ENCODE data around the gene CUEDC1.
A peak's percentile ranks its signal among the peaks of the same experiment; 100 is the strongest.

CUEDC1 gene

DNA sequence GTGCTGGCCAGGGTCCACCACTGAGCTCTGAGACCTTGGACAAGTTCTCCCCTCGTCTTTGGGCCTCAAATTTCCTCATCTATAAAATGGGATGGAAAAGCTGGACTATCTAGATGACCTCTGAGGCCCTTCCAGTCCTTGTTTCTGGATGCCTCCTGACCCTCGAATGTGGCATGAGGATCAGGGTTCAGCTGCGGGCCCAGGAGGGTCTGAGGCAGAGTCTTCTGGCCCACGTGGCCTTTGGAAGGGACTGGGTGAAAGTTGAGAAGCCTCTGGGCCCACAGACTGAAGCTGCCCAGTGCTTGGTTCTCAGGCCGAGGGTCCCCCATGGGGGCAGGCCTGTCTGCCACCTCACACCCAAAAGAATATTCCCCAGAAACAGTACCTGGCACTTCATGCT is 88.5 kb downstream of the CUEDC1 start:
- no peak for DNase-seq (ENCODE audit: low read depth in 3 of 3, low spot score in 1 of 3)

DNA sequence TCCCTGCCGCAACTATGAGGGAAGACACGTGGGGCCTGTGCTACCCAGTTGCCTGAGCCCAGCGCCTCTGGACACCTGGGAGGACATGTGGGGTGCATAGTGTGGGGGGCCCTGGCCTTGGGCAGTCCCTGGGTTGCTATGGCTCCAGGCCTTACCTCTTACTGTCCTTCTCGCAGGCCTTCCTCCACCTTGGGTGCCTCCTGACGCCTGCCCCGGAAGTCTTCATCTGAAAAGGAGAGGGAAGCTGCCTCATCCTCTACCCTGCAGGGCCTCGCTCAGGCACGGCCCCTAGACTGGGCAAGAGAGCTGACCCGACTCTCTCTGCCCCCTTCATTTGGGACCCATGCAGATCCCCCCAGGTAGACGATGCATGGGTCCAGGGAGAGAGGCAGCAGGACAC is 88.9 kb downstream of the CUEDC1 start:
- DNase-seq (ENCODE audit: low read depth in 3 of 3, low spot score in 1 of 3) = no peak

DNA sequence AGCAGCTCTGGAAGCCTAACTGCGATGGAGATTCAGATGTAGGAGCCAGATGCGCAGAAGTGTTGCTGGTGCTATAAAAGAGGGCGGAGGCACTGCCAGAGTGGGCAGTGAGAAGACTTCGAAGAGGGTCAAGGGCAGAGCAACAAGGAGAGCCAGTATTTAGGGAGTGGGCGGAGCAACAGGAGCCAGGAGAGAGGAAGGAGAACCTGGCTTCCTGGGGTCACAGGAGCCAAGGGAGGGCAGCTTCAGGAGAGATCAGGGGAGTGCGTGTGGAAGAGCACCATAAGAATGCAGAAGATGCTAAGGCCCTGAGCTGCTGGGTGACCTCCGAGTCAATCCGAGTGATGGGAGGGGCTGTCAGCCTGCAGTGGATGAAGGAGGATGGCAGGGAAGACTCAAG is 90.9 kb downstream of the CUEDC1 start:
- DNase-seq (ENCODE audit: low read depth in 3 of 3, low spot score in 1 of 3) = no peak

DNA sequence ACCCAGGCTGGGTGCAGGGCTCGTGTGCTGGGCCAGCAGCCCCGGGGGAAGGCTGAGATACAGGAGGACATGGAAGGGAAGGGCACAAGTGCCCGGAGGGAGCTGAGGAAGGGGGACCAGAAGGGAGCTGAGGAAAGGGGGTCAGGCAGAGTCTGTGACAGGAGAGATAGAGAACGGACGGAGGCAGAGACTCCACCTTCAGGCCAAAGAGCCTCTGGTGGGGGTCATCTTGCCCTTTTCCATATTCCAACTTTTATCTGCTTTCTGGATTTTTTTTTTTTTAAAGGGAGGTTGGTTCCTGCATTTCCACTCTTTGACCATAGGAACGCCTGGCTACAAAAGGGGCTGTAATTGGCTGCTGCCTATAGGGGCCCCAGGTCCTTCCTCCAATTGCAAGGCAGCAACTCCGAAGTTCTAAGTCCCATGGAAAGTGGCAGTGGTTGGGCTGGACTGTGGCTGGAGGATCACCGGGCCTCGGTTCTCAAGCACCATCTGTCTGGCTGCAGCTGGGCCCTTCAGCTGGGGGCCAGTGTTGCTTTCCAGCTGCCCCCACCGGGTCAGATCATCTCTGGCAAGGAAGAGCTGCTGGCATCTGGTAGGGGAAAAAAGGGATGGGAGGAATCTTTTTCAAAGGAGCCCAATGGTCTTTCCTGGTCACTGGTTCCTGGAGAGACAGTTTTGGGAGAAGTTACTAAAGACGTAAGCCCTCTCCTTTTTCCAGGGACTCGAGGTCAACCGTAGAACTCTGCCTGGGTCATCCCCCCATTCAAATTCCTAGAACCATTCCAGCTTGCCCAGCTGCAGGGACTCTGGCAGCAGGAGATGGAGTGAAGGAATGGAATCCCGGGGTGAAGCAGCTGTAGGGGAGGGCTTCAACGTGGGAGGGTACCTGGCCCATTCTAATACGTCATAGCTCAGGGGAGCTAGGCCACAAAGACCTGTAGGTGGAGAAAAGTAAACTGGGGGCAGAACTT is 92.2 kb downstream of the CUEDC1 start:
- DNase-seq (ENCODE audit: low read depth in 3 of 3, low spot score in 1 of 3) = no peak

DNA sequence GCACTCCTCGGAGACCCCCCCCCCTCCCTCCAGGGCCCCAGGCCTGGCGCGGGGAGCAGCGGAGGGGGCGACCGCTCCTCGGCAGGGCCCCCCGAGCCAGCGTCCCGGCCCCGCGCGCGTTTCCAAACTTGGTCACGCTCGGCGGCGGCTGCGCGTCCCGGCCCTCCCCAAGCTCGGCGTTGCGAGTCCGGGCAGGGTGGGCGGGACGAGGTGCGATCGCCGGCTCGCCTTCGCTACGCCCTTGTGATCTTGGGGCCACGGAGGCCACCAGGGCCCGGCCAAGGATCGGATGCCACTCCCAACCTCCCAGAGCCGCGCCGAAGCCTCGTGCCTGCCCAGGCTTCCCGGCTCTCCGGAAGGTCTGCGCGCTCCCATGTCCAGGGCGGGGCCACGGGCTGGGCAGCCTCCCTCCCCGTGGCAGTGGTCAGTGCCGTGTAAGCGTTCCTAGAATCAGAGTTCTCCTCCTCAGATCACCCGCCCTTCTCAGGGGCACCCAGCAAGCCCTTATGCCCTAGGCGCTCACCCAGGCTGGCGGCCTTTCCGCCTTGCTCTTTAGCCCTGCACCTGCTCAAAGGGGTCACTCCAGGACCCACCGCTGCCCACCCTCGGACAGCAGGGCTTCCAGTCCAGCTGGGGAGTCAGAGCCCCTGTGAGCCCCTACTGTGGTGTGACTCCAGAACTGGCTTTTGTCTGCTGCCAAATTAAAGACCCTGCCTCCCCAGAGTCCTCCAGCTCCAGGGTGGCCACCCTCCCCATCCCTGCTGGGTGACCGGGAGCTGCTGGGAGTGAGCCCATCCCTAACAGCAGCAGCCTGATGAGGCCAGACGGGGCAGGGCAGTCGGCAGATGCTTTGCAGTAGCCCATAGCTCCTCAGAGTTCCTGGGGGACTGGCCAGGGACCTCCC is 93.2 kb downstream of the CUEDC1 start:
- DNase-seq (ENCODE audit: low read depth in 3 of 3, low spot score in 1 of 3) = no peak

DNA sequence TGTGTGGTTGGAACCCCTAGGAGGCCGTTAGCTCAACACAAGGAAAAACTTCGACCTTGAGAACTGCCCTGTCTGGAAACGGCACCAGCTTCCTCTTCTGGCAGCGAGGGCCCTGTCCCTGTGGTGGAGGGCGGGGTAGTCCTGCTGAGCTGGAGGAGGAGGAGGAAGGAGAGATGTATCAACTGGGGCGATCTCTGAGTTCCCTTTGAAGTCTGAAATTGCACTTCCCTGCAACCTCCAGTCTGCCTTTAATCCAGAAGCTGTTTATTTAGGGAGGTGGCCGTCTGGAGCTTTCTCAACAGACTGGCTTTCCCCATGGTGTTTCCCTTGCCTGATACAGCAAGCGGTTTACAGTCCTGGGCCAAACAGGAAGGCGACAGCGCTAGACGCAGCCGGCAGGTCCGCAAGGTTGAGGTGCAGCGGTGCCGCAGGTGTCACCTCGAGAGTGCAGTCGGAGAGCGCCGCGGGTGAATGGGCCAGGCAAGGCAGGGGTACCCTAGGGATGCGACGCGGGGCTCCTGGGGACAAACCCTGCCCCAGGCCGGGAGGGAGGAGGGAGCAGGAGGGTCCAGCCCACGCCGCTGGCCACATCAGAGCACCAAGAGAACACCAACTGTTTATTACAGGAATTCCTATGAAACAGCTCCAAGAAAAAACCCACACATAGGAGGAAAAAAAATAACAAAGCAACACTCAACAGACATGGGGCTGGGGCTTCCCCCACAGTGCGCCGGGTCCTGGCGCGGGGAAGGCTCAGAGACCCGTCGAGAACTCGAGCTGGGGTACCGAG is 94.0 kb downstream of the CUEDC1 start:
- DNase-seq (ENCODE audit: low read depth in 3 of 3, low spot score in 1 of 3) = peak in 1 of 3 donors; percentile 8

DNA sequence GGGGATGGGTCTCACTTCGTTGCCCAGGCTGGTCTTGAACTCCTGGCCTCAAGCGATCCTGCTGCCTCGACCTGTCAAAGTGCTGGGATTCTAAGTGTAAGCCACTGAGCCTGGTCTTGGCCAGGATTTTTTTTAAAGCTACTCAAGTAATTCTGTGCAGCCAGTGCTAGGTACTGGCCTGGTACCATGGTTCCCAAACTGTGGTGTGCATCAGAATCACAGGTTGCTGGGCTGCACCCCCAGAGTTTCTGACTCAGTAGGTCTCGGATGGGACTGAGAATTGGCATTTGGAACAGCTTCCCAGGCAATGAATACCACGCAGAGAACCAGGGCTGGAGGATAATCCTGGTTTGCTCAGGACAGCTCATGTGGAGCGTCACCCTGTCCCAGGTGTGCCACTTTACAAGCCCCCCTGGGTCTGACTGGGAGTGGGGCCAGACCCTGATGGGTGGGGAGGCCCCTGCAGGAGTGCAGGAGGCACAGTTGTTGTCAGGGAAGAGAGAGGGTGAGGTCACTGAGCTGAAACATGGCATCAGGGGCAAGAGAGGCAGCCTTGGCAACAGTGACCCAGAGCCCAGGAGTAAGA is 94.7 kb downstream of the CUEDC1 start:
- no peak for DNase-seq (ENCODE audit: low read depth in 3 of 3, low spot score in 1 of 3)

DNA sequence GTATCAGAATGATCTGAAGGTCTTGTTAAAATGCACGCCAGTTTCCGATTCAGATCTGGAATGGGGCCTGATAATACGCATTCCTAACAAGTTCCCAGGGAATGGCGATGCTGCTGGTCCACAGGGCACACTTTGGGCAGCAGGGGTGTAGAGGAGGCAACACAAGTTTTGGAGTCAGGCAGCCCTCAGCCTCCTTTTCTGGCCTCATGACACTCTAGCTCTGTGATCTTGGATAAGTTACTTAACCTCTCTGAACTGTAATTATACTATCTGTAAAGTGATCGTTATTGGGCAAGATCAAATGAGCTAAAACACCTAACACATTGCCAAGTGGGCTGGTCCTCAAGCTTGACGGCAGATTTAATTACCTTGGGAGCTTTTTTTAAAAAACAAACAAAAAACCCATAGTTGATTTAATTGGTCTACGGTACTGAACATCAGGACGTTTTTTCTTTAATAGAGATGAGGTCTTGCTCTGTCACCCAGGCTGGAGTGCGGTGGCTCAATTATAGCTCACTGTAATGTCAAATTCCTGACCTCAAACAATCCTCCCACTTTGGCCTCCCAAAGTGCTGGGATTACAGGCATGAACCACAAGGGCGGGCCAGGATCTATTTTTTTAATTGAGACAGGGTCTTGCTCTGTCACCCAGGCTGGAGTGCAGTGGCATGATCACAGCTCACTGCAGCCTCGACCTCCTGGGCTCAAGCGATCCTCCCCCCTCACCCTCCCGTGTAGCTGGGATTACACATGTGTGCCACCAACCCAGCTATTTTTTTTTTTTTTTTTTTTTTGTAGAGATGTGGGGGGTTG is 95.4 kb downstream of the CUEDC1 start:
- DNase-seq (ENCODE audit: low read depth in 3 of 3, low spot score in 1 of 3) = no peak

DNA sequence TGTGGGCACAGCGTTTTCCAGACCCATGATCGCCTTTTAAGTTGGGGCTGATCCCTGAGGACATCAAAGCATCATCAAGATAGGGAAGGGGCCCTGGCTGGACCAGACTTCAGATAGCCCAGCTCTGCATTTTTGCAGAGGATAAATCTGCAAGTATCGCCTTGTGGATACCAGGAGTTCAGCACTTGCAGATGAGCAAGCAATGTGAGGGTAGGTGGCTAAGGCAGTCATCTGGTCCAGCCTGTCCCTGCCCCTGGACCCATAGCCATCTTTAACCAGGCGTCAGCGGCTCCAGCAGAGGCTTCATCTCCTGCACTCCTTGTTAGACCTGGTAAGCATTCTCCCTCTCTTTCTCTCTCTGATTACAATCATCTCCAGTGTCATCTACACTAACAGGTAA is 96.4 kb downstream of the CUEDC1 start:
- DNase-seq (ENCODE audit: low read depth in 3 of 3, low spot score in 1 of 3) = no peak

DNA sequence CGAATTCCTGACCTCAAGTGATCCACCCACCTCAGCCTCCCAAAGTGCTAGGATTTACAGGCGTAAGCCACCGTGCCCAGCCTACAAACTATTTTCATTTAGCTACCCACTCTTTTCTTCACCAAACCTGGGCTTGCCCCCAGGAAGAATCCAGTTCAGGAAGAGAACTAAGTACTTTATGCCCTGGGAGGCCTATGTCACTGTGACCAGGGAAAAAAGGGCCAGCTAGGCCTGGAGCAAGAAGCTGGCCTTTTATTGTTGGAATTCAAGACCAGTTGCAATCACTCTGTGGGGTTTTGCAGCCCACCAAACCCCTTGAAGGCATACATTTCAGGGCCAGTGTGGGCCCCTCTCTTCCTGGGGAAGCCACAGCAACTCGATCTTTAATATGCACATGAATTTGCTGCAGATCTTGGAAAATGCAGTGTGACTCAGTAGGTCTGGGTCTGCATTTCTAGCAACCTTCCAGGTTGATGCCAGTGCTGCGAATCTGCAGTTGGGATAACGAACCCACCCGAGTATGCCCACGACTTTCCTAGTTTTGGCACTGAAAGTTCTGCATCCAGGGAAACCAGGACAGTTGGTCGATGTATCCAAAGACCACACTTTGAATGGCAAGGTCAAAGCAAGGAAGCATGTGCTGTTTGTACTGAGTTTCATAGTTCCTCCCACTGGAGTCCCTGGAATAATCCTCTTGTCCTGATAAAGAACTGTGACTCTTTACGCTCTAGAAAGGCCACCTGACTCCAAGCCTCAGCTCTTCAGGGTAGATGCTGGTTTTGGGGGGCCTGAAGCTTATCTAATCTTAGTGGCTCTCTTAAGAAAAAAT is 98.2 kb downstream of the CUEDC1 start:
- no peak for DNase-seq (ENCODE audit: low read depth in 3 of 3, low spot score in 1 of 3)

DNA sequence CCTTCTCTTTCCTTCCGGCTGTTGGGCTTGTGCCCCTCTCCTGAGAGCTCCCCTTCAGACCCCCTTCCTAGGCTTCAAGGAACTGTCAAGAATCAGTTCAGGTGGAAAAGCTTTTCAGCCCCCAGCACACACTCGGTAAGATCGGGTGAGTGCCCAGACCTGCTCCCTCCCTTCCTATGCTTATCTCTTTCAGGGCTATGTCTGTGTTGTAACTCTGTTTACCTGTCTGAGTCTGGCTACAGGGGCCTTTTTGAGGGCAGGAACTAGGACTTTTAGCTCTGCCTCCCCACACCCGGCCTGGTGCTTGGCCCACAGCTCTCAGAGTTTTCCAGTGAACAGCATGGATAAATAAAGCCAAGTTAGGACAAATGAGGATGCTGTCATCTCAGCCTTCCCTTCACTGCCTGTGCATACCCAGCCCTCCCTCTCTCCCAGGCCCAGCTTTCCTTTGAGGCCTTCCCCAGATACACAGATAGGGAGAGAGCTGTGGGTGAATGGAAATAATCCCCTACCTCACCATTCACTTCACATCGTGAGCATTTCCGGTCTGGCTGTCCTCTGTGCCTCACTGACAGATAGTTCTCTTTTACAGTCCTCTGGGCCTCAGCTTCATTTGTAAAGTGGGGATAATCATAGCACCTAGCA is 99.7 kb downstream of the CUEDC1 start:
- no peak for DNase-seq (ENCODE audit: low read depth in 3 of 3, low spot score in 1 of 3)

DNA sequence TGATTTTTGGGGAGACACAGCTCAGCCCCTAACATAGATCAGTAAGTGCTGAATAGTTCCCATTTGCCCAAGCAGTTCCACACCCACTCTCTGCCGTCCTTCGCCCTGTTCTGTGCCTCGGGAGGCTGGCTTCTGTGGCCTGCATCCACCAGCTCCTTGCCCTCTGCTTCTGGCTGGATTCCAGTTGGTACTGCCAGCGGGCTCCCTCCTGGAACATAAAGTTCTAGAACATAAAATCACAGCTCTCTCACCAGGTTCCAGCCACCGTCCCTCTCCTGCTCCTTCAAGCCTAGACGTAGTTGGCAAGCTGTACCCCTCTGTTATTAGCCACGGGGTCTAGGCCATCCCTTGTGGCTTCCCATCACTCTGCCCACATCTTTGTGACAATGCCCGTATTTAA is 101.5 kb downstream of the CUEDC1 start:
- no peak for DNase-seq (ENCODE audit: low read depth in 3 of 3, low spot score in 1 of 3)

DNA sequence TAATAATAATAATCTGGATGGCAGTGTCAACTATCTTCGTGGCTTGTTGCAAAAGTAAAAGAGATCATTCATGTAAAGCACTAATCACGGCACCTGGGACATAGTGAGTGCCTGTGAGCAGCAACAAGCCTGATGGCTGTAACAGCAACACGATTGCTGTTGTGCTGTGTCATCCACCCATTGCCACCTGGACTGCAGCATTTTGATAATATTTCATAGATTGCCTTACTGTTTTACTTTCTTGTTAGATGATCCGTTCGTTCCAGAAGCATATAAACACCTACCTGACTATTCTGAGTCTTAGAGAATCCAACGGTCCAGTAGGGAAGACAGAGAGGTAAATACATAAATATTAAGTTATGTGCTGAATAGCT is 102.3 kb downstream of the CUEDC1 start:
- no peak for DNase-seq (ENCODE audit: low read depth in 3 of 3, low spot score in 1 of 3)

DNA sequence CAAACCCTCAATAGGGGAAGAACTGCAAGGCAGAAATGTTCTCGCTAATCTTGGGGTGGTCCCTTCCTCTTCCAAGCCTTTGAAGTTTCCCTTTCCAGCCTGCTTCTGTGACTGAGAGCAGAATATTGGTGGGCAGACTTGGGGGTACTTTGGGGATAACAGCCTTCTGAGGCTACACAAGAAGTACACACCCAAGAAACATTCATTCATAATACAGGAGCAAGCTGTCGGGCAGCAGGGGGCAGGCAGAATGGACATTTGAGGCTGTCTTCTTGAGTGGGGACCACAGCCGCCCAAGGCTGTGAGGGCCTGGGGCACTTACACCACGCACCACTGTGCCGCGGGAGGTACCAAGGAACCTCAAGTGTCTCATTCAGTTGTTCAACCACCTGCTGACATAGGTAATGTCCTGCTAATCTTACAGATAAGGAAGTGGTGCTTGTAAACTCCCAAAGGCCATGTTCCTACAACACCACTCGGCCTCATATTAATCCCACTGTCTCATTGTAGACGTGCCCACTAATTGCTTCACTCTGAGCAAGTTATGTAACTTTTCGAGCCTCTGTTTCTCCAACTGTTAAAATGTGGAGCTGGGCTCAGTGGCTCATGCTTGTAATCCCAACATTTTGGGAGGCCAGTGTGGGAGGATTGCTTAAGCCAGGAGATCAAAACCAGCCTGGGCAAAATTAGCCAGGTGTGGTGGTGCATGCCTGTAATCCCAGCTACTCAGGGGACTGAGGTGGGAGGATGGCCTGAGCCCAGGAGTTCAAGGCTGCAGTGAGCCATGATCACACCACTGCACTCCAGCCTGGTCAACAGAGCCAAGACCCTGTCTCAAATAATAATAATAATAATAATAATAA is 102.9 kb downstream of the CUEDC1 start:
- DNase-seq (ENCODE audit: low read depth in 3 of 3, low spot score in 1 of 3) = no peak

DNA sequence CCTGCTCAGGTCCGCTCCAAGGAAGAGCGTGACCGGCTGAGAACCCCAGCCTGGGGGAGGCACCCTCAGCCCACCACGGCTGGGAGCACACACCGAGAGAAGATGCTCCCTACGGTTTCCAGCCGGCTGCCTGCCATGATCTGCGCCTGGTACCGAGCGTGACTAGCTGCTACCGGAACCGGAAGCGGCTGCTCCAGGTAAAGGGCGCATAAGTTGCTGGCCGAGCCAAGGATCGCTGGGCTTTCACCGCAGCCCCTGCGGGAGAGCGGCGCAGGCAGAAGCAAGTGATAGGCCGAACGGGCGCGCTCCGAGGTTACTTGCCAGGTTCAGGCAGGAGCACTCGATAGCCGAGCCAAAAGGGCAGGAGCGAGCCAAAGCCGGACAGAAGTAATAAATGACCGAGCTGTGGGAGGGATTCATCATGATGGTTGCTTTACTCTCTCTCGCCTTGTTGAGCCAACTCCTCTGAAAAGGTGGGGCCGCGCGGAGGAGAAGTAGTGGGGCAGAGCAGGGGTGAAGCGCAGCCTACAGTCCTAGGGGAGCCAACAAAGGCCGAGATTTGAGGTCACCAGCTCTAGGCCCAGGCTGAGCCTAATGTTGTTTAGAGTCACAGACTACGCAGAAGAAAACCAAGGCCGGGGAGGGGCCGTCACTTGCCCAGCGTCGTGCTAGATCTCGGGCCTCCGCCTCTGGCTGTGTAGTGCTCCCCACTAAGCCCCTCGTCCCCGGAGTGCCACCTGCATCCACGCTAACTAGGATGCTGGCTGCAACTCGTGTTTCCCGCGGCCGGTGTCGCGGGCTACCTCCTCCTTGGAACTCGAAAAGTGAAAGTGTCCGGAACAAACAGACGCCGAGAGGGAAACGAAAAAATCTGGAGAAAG is 105.1 kb downstream of the CUEDC1 start, which contains the start of gene MRPS23:
MRPS23 (minus strand) TSS at position 171 of the 881 bp plus-strand sequence; CDS start at position 137, 34 bp downstream.
- peak; percentile 86 to 89 (median 88) for DNase-seq (ENCODE audit: low read depth in 3 of 3, low spot score in 1 of 3)

DNA sequence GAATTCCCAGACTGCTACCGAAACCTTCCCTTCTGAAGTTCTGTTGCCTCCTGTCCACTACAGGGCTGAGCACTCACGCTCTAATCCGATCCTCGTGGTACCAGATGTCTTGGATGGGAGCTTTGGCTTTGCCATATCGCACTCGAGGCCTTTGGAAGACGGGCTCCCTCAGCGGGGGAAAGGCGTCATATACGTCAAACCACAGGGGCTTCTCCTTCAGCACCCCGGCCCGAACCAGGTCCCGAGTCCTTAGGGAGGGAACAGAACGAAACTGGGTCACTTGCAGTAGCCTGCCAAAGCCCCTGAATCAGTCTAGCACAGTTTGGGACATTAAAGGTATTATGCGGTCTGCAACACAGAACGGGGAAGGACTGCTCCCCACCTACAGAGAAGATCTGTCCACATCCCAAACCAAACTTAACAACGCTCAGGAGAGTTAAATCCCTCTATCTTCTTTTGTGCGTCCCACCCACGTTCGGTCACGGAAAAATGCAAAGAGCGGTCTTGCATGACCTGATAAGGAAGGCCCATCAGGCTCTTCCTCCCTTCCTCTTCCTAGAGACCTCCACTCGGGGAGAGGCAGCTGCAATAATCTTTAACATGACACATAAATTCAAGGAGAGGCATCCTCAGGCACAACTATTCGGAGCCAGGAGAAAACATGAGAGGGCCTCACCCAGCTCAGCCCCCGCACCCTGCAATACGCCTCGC is 105.9 kb downstream of the CUEDC1 start:
- no peak for DNase-seq (ENCODE audit: low read depth in 3 of 3, low spot score in 1 of 3)

All from stimulated activated CD4-positive, alpha-beta T cell treated with anti-CD3 and anti-CD28 coated beads, TNF-alpha, amount 100 ng/mL, for 1 hour (primary cell).